SK-N-SH treated with all-trans-retinoic acid at 6 μM for 48 hours (cell line): ENCODE results near the gene CARD14.

Experiments used
- CSRNP3 ChIP-seq: fragments of 250-450 bp; sonication (Bioruptor Pico); IDR thresholded peaks from 2 replicates; pipeline ENCODE4 v1.5.1; 2021; ENCODE audit warnings: mild to moderate bottlenecking, moderate library complexity
- ESRRG ChIP-seq: fragments of 250-450 bp; sonication (Bioruptor Pico); IDR thresholded peaks from 2 replicates; pipeline ENCODE4 v1.6.1; 2021; ENCODE audit warnings: mild to moderate bottlenecking
- GLIS3 ChIP-seq: fragments of 250-450 bp; sonication (Bioruptor Pico); IDR thresholded peaks from 2 replicates; pipeline ENCODE4 v1.5.0; 2020; ENCODE audit warnings: mild to moderate bottlenecking, moderate library complexity
- OSR1 ChIP-seq: fragments of 250-450 bp; sonication (Bioruptor Pico); IDR thresholded peaks from 2 replicates; pipeline ENCODE4 v1.8.0; 2022; ENCODE audit warnings: moderate library complexity, mild to moderate bottlenecking, inconsistent platforms
- PATZ1 ChIP-seq: fragments of 250-450 bp; sonication (Bioruptor Pico); IDR thresholded peaks from 2 replicates; pipeline ENCODE4 v1.8.0; 2020; ENCODE audit warnings: mild to moderate bottlenecking, moderate library complexity, borderline replicate concordance
- POU6F1 ChIP-seq: fragments of 250-450 bp; sonication (Bioruptor Pico); IDR thresholded peaks from 2 replicates; pipeline ENCODE4 v1.8.0; 2021; ENCODE audit warnings: low read depth, mild to moderate bottlenecking, moderate library complexity, borderline replicate concordance
- ZC3H10 ChIP-seq: fragments of 250-450 bp; sonication (Bioruptor Pico); IDR thresholded peaks from 2 replicates; pipeline ENCODE4 v1.5.1; 2021; ENCODE audit warnings: mild to moderate bottlenecking, moderate library complexity
- ZFP3 ChIP-seq: fragments of 250-450 bp; sonication (Bioruptor Pico); IDR thresholded peaks from 2 replicates; pipeline ENCODE4 v1.5.0; 2020; ENCODE audit warnings: mild to moderate bottlenecking, moderate library complexity

- TF ChIP-seq GLIS3 (CRISPR knock-in tag) (no peak), PATZ1 (no peak), ZFP3 (CRISPR knock-in tag) (no peak), ZC3H10 (no peak), POU6F1 (no peak), CSRNP3 (CRISPR knock-in tag) (no peak), OSR1 (CRISPR knock-in tag) (no peak), ESRRG (CRISPR knock-in tag) (no peak)
These were observed 87.9 kb downstream of the CARD14 start for GRCh38 chr17:80257716-80258213.
